Measurements from ENCODE around the gene ATP6V1G3.

GRCh38 chr1:198540580-198540979, at the start of gene ATP6V1G3:
- no peak for TF ChIP-seq CTCF (IDR thresholded peaks at IDR 0.05)
- no peak for TF ChIP-seq POLR2A (IDR thresholded peaks at IDR 0.05; ENCODE audit: low read depth)
- no peak for TF ChIP-seq POLR2AphosphoS5 (IDR thresholded peaks at IDR 0.05)
